Gastrocnemius medialis (tissue), 4 donors: Measurements from ENCODE around the gene PDCD1LG2.

ENCODE experiments used
- CTCF ChIP-seq, 5 experiments: fragments of 450-650 bp in 3 of 5; fragments of 200-600 bp in 2 of 5; sonication (generic) in 2 of 5; IDR thresholded peaks in 4 of 5; conservative IDR thresholded peaks in 1 of 5; 1 replicate in 4 of 5; 2 replicates in 1 of 5; pipeline ENCODE4 v1.5.1; 2016 to 2019; ENCODE audit warnings: antibody characterized with exemption in 5 of 5, mild to moderate bottlenecking in 3 of 5, moderate library complexity in 3 of 5
- POLR2A ChIP-seq, 2 donors: fragments of 450-650 bp; IDR thresholded peaks; one replicate each; pipeline ENCODE4 v1.6.1; 2017; ENCODE audit warnings: antibody characterized with exemption in 2 of 2, mild to moderate bottlenecking in 2 of 2, moderate library complexity in 2 of 2

GRCh38 chr9:5468850-5469249 lies 41.5 kb upstream of the PDCD1LG2 start:
- no peak for TF ChIP-seq POLR2A (IDR thresholded peaks at IDR 0.05)
- TF ChIP-seq CTCF (IDR thresholded peaks at IDR 0.05 in 4 of 5, conservative IDR thresholded peaks at IDR 0.05 in 1 of 5), result no peak
